Hepatocyte (in vitro differentiated cells): ENCODE measurements around the gene DHRS4.
"Not testable (repeated sequence)": the region's sequence is repeated elsewhere in the genome, so short reads cannot be mapped to it uniquely, and the experiment has no call there.

Experiments
- CTCF ChIP-seq: fragments of 200-600 bp; sonication (generic); IDR thresholded peaks from 2 replicates; pipeline ENCODE4 v1.5.1; 2016; ENCODE audit warnings: antibody characterized with exemption, mild to moderate bottlenecking; ENCODE audit not compliant: poor library complexity
- EZH2 ChIP-seq: fragments of 200-600 bp; sonication (generic); IDR thresholded peaks from 2 replicates; pipeline ENCODE4 v1.6.1; 2016; ENCODE audit warnings: antibody characterized with exemption, mild to moderate bottlenecking, borderline replicate concordance
- EZH2phosphoT487 ChIP-seq: fragments of 200-600 bp; sonication (generic); IDR thresholded peaks from one replicate; pipeline ENCODE4 v1.6.1; 2018; ENCODE audit warnings: antibody characterized with exemption, mild to moderate bottlenecking, low read depth, moderate library complexity; ENCODE audit not compliant: unreplicated experiment, severe bottlenecking

- not testable (repeated sequence) for TF ChIP-seq CTCF, EZH2, EZH2phosphoT487
These were observed 4.5 kb downstream of the DHRS4 start for GRCh38 chr14:23957913-23958569.
